Stimulated activated naive CD8-positive, alpha-beta T cell treated with anti-CD3 and anti-CD28 coated beads, Interleukin-15, Interleukin-2, amounts not matched to agents 100 U/mL and 50 U/mL, for 24 hours (primary cell): ENCODE results near the gene ISYNA1.
A peak's percentile ranks its signal among the peaks of the same experiment; 100 is the strongest.

Source experiments
- ATAC-seq: fragments of 150-1000 bp; cut with Tn5 transposase; one replicate; pipeline ENCODE4 v1.10.0; 2021
- DNase-seq: peaks from one replicate; pipeline ENCODE4 v3.0.0; 2021

The ISYNA1 gene

GRCh38 chr19:18392417-18392816 is 45.5 kb downstream of the ISYNA1 start:
- DNase-seq, result no peak
- ATAC-seq, result no peak

DNA sequence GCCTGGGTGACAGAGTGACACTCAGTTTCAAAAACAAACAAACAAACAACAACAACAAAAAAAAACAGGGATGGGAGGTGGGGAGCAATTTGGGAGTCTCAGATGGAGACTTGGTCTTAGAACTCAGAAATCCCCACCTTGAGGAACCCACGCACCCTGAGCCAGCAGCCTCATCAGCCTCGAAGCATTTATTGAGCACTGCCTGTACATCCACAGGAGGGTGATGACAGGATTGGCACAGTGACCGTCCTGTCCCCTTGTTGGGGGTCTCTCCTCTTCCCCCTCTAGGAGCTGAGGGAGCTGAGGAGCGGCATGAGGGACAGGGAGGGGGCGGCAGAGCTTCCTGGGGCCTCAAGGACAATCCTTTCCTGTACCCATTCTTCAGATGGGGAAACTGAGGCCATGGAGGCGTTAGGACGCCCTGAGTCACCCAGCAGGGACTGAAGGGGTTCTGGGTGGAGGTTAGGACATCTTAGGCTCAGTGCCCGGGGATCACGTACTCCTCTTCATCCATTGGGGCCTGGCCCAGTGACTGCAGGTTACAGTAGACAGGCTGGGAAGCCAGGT is 46.3 kb downstream of the ISYNA1 start:
- ATAC-seq (no peak), DNase-seq (no peak)

DNA sequence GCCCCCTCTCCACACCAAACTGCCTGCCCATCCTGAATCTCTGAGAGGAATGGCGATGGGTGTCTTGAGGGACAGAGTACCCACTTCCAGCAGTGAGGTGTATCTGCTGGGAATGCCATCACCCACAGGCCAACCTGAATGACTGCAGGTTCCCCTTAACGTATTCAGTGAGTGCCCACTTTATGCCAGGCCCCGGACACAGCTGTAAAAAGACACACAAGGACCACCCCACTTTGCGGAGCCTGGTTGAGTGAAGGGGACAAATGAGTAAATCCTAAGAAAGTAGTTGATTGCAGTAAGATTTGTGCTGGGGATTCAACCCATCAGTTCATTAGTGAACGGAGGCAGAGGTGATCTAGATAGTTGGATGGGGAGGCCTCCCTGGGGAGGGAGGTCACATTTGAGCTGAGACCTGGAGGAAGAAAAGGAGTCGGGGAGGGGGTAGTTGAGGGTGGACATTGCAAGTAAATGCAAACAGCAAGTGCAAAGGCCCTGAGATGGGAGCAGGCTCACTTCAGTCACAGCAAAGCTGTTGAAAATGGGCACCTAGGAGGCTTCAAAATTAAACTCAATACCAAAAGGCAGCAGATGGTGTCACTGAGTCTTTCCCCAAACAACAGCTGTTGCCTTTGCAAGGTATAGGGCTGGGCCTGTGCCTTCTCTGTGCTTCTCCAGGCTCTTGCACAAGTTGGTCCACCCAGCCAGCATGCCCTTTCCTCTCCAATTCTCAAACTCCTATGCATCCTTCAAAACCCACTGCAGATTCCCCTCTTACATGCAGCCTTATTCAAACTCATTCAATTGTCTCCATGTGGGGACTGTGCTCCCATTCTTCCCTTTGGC is 47.6 kb downstream of the ISYNA1 start:
- ATAC-seq, result no peak
- DNase-seq, result no peak

DNA sequence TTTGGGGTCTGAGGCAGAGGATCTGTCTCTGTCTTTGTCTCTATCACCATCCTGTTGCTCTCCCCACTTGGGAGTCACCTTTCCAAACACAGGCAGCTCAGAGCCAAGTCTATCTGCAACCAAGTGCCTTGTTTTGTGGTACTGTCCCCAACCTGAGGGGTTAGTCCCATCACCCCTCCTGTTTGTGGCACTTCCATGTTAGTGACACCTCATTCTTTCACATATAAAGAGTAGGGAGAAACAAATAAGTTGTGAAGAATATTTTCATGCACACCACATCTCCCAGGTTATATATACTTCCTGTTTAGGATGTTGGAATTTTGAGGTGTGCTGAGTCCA is 48.2 kb downstream of the ISYNA1 start:
- DNase-seq (no peak), ATAC-seq (no peak)

DNA sequence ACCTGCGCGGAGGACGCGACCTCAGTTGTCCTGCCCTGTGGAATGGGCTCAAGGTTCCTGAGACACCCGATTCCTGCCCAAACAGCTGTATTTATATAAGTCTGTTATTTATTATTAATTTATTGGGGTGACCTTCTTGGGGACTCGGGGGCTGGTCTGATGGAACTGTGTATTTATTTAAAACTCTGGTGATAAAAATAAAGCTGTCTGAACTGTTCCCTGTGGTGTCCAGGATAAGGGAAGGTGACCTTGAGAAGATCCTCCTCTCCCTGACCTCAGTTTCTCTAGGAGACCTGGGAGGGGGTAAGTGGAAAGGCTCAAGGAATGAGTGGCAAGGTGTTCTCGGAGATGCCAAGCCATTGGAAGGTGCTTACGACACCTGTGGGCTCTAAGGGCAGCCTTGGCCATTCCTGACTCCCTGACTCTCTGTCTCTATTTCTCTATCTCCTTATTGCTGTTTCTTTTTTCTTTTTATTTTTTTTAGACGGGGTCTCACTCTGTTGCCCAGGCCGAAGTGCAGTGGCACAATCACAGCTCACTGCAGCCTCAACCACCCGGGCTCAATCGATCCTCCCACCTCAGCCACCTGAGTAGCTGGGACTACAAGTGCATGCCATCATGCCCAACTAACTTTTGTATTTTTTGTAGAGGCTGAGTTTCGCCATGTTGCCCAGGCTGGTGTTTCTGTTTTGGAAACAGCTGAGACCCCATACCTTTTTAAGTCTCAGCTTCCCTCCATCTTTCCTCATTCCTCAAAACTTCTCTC is 48.8 kb downstream of the ISYNA1 start:
- no peak for DNase-seq
- no peak for ATAC-seq

- ATAC-seq (peak; percentile 84), DNase-seq (peak; percentile 87)
Observed at GRCh38 chr19:18388100-18388959, 49.6 kb downstream of the ISYNA1 start.

GRCh38 chr19:18386543-18387271 is 51.2 kb downstream of the ISYNA1 start:
- DNase-seq (no peak), ATAC-seq (no peak)

DNA sequence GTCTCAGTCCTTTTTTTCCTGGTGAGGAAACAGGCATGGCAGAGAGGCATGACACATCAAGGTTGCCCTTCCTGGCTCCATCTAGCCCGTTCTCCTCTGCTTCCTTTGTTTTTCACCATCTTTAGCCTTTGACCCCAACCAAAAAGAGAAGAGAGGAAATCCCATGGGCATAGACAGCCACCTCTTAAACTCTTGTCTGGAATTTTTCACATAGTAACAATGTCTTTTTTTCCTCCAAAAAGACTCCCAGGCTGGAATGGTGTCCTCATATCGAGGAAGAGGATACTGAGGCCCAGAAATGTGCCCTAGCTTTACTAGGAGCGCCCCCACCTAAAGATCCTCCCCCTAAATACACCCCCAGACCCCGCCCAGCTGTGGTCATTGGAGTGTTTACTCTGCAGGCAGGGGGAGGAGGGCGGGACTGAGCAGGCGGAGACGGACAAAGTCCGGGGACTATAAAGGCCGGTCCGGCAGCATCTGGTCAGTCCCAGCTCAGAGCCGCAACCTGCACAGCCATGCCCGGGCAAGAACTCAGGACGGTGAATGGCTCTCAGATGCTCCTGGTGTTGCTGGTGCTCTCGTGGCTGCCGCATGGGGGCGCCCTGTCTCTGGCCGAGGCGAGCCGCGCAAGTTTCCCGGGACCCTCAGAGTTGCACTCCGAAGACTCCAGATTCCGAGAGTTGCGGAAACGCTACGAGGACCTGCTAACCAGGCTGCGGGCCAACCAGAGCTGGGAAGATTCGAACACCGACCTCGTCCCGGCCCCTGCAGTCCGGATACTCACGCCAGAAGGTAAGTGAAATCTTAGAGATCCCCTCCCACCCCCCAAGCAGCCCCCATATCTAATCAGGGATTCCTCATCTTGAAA is 52.0 kb downstream of the ISYNA1 start, which contains the start of gene GDF15:
Gene GDF15 (plus strand): TSS at position 484 of the 868 bp plus-strand sequence. CDS start 32 bp downstream, at position 516.
- DNase-seq (peak; percentile 64), ATAC-seq (no peak)

DNA sequence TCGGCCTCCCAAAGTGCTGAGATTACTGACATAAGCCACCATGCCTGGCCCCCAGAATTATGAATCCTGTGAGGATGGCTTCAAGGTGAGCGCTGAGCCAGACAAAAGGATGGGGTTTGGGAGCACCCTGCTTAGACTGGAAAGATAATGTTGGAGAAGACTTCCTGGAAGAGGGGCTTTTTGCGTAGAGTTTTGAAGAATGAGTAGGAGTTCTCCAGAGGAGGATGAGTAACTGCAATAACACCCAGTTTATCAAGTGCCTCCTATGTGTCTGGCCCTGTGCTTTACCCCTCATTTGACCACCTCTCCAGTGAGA is 52.6 kb downstream of the ISYNA1 start:
- ATAC-seq (no peak), DNase-seq (no peak)

GRCh38 chr19:18384775-18385174 is 53.2 kb downstream of the ISYNA1 start:
- ATAC-seq (no peak), DNase-seq (no peak)
